HepG2 (cell line): ENCODE results near the gene TAF6. TPM values are rescaled to one million over a fixed set of nuclear protein-coding genes. Genes with fewer than 3 reads are reported as not detected.

ENCODE experiments used
- ATAC-seq: fragments of 200-7000 bp; cut with Tn5 transposase; 3 replicates; pipeline ENCODE4 v1.9.1; 2020; ENCODE audit warnings: mild to moderate bottlenecking, moderate library complexity
- BruUV-seq: library from RNA; stranded (reverse); fragments of 400-500 nt; replicated peaks from 2 replicates; lab custom pipeline; 2021; lab: Mats Ljungman, UMichigan
- CTCF ChIA-PET: fragments of 300-600 bp; formaldehyde crosslinking; extraction: SDS; loops from one replicate; lab custom pipeline; 2021; ENCODE audit warnings: low total read pairs, inconsistent platforms, low intra/inter-chr PET ratio; lab: Yijun Ruan, JAX
- POLR2A ChIA-PET: fragments of 350-600 bp; sonication (Branson Sonifier 250); formaldehyde crosslinking; loops from one replicate; lab custom pipeline; 2020; ENCODE audit warnings: antibody characterized with exemption, inconsistent platforms; lab: Yijun Ruan, JAX
- DNase-seq: peaks from one replicate; pipeline ENCODE4 v3.0.0-alpha.2; 2015; ENCODE audit warnings: low spot score
- FAIRE-seq: peaks from 3 replicates; lab custom pipeline; 2011; peaks lifted over from hg19 to GRCh38; lab: Jason Lieb, UNC
- H2AFZ ChIP-seq: one replicate; pipeline ENCODE4 v1.6.1; 2011; ENCODE audit warnings: low read length, inconsistent platforms
- H3K27ac ChIP-seq: fragments of 300-600 bp; 3 replicates; pipeline ENCODE4 v1.8.0; 2011; ENCODE audit warnings: mixed run types, mild to moderate bottlenecking, mixed read lengths, low read length, inconsistent platforms; ENCODE audit not compliant: insufficient read depth; ENCODE audit errors: extremely low read length
- H3K27me3 ChIP-seq, 2 experiments: fragments of 200-600 bp in 1 of 2; 2 replicates in 1 of 2; 3 replicates in 1 of 2; pipeline versions ENCODE4 v1.6.0 to v1.8.0; 2011; ENCODE audit warnings: low read length in 2 of 2, mild to moderate bottlenecking in 2 of 2, moderate library complexity in 2 of 2, inconsistent platforms in 1 of 2; ENCODE audit not compliant: insufficient read depth in 2 of 2, control insufficient read depth in 1 of 2
- H3K36me3 ChIP-seq, 2 experiments: fragments of 200-600 bp in 1 of 2; replicated peaks in 1 of 2; 2 replicates in 1 of 2; 3 replicates in 1 of 2; pipeline versions ENCODE4 v1.5.1 to v1.8.0; 2011; ENCODE audit warnings: low read length in 2 of 2, inconsistent platforms in 1 of 2; ENCODE audit not compliant: insufficient read depth in 2 of 2, control insufficient read depth in 1 of 2
- H3K4me1 ChIP-seq: 2 replicates; pipeline ENCODE4 v1.5.1; 2012; ENCODE audit warnings: low read length, inconsistent platforms; ENCODE audit not compliant: insufficient read depth
- H3K4me2 ChIP-seq: 2 replicates; pipeline ENCODE4 v1.6.0; 2011; ENCODE audit warnings: low read depth, low read length, inconsistent platforms
- H3K4me3 ChIP-seq, 3 experiments: fragments of 200-600 bp in 1 of 3; sonication (generic), shearing (Covaris generic) in 1 of 3; replicated peaks in 1 of 3; 2 replicates each; pipeline ENCODE4 v1.5.1; 2011 to 2016; ENCODE audit warnings: low read length in 3 of 3, inconsistent platforms in 2 of 3, low read depth in 2 of 3, mild to moderate bottlenecking in 2 of 3, control low read depth in 1 of 3, mixed read lengths in 1 of 3; ENCODE audit not compliant: insufficient read depth in 1 of 3
- H3K79me2 ChIP-seq: one replicate; pipeline ENCODE4 v1.6.1; 2011; ENCODE audit warnings: low read length, inconsistent platforms; ENCODE audit not compliant: insufficient read depth
- H3K9ac ChIP-seq: 2 replicates; pipeline ENCODE4 v1.6.0; 2011; ENCODE audit warnings: mild to moderate bottlenecking, low read depth, low read length, inconsistent platforms; ENCODE audit not compliant: insufficient read depth
- H3K9me3 ChIP-seq: 2 replicates; pipeline ENCODE4 v1.5.1; 2012; ENCODE audit warnings: mild to moderate bottlenecking, low read length
- H4K20me1 ChIP-seq: 2 replicates; pipeline ENCODE4 v1.6.0; 2011; ENCODE audit warnings: inconsistent platforms, mild to moderate bottlenecking, low read length, moderate library complexity; ENCODE audit not compliant: insufficient read depth
- AHR ChIP-seq: IDR thresholded peaks from 2 replicates; pipeline ENCODE4 v1.6.1; 2018; ENCODE audit warnings: missing genetic modification reagents, missing compliant biosample characterization
- ESRRA ChIP-seq: sonication (generic); formaldehyde crosslinking; IDR thresholded peaks from 2 replicates; pipeline ENCODE4 v1.5.1; 2020; ENCODE audit warnings: mild to moderate bottlenecking, low read depth, missing genetic modification reagents
- MBNL3 ChIP-seq: fragments of 250-450 bp; sonication (Bioruptor Pico); conservative IDR thresholded peaks from 2 replicates; pipeline ENCODE4 v1.8.0; 2022; ENCODE audit warnings: mild to moderate bottlenecking, inconsistent platforms
- MYC ChIP-seq: sonication (generic); formaldehyde crosslinking; IDR thresholded peaks from 2 replicates; pipeline ENCODE4 v1.9.0; 2021; ENCODE audit warnings: missing genetic modification reagents, borderline replicate concordance
- RBFOX2 ChIP-seq: fragments of 200-400 bp; formaldehyde crosslinking; IDR thresholded peaks from 2 replicates; pipeline ENCODE4 v1.6.1; 2017; ENCODE audit warnings: low read depth, mild to moderate bottlenecking, low read length
- REPIN1 ChIP-seq: sonication (generic); formaldehyde crosslinking; IDR thresholded peaks from 2 replicates; pipeline ENCODE4 v1.8.0; 2022; ENCODE audit warnings: missing genetic modification reagents, low read depth, mild to moderate bottlenecking, borderline replicate concordance
- STAT5B ChIP-seq: sonication (generic); formaldehyde crosslinking; IDR thresholded peaks from 2 replicates; pipeline ENCODE4 v1.4.0; 2020; ENCODE audit warnings: missing genetic modification reagents
- TAF1 ChIP-seq: sonication (generic); formaldehyde crosslinking; IDR thresholded peaks from 2 replicates; pipeline ENCODE4 v1.4.0; 2020; ENCODE audit warnings: missing genetic modification reagents
- ZNF572 ChIP-seq: sonication (generic); formaldehyde crosslinking; IDR thresholded peaks from 2 replicates; pipeline ENCODE4 v1.5.1; 2020; ENCODE audit warnings: mild to moderate bottlenecking, missing genetic modification reagents
- ZNF879 ChIP-seq: sonication (generic); formaldehyde crosslinking; IDR thresholded peaks from 2 replicates; pipeline ENCODE4 v1.8.1; 2023; ENCODE audit warnings: missing genetic modification reagents
- WGBS: methylation state at CpG from one replicate; pipeline ENCODE4 v1.1.6; 2017; ENCODE audit warnings: low lambda C conversion rate; 5-methylcytosine and 5-hydroxymethylcytosine counted together
- in situ Hi-C: cut with HindIII; loops from 2 replicates; pipeline ENCODE4 v1.10.0; 2017; ENCODE audit warnings: low pct_unique_long_range_greater_than_20kb; ENCODE audit not compliant: extremely low pct_ligation_motif_present
- intact Hi-C: fragments of 100-400 bp; cut with micrococcal nuclease; formaldehyde crosslinking; loops from one replicate; pipeline ENCODE4 v1.10.0; 2022; ENCODE audit not compliant: unreplicated experiment
- polyA plus RNA-seq, 8 experiments: library from polyadenylated mRNA; depleted of rRNA in 3 of 8; stranded (reverse) in 7 of 8; unstranded in 1 of 8; fragments of >200 nt; fragmentation: Illumina TruSeq in 4 of 8; extraction: Trizol in 4 of 8; gene quantifications; 2 replicates each; pipeline versions ENCODE4 v1.2.1 to v1.2.3, GENCODE V29; 2011 to 2016; ENCODE audit warnings: low read depth in 4 of 8, missing spikeins in 1 of 8, mixed read lengths in 1 of 8; ENCODE audit not compliant: insufficient read depth in 1 of 8
- total RNA-seq, 5 experiments: library from RNA; depleted of rRNA; stranded (reverse); fragments of >200 nt; fragmentation: Illumina TruSeq; extraction: Trizol; gene quantifications; 2 replicates each; pipeline ENCODE4 v1.2.3, GENCODE V29; 2016; ENCODE audit warnings: low read depth in 1 of 5
- TF ChIP-seq, protein P1 (sequence below): fragments of 450-650 bp; IDR thresholded peaks from 2 replicates; pipeline ENCODE4 v1.6.1; 2017; ENCODE audit warnings: mild to moderate bottlenecking

The TAF6 gene
- total and polyA plus RNA-seq, 2 of the 13 experiments (the other 11 are each of a cell fraction or from before 2014, with no cell fraction given) = 12.9 to 18.8 TPM

DNA sequence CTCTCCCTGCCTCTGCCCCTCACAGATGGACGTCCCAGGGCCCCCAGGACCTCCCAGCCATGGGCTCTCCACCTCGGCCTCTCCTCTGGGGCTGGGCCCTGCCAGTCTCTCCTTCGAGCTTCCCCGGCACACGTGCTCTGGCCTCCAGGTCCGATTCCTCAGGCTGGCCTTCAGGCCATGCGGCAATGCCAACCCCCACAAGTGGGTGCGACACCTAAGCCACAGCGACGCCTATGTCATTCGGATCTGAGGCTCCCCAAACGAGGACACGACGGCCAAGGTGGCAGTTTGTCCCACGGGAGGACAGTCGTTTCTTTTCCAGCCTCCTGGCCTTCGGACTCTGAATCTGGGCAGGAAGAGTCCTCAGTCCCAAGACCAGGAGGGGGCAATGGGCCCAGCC, 12.5 kb downstream of the TAF6 start:
- in situ Hi-C loops = no loop called here
- Histone ChIP-seq H4K20me1 (no peaks in the 10 kb centered on the region), H3K36me3 (peaks cover 10 to 25% of the 10 kb centered on the region in 2 experiments; a peak in 4 of 5 replicates), H3K4me3 (no peak overlapping the region), H3K4me1 (peaks cover 13% of the 10 kb centered on the region; the same call in 1 of the 2 replicates), H3K27ac (no peak overlapping the region), H3K9me3 (no peaks in the 10 kb centered on the region), H3K9ac (no peak overlapping the region), H3K27me3 (no peaks in the 10 kb centered on the region), H3K4me2 (no peak overlapping the region), H2AFZ (no peak overlapping the region), H3K79me2 (no peaks in the 10 kb centered on the region)
- POLR2A ChIA-PET = no interaction called here
- CTCF ChIA-PET = no interaction called here
- FAIRE-seq (no peak), ATAC-seq (no peak), DNase-seq (no peak)
- intact Hi-C loops = no loop called here
- TF ChIP-seq RBFOX2 (0 out of 2 replicates have a peak, but pooled peaks have one; percentile 18), ZNF879 (no peak)
- no TSS peak for BruUV-seq
- 94% methylated on average over 17 of the region's 17 CpGs for WGBS

DNA sequence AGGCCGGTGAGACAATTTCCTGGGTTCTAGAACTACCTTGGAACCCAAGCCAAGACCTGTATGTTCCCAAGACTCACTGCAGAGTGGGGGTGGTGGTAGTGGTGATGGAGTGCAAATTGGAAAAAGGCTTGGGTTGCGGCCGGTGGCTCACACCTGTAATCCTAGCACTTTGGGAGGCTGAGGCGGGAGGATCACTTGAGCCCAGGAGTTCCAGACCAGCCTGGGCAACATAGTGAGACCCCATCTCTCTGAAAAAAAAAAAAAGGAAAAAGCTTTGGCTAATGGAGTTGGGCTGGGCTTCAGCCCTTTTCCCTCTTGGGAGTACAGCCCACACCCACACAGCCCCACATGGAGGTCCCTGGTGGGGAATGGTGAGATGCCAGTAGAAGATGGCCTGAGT, 13.6 kb downstream of the TAF6 start:
- H3K4me1 ChIP-seq = peaks cover 8% of the 10 kb centered on the region; the same call in 1 of the 2 replicates
- intact Hi-C loops = no loop called here
- BruUV-seq = no TSS peak
- H3K27me3 ChIP-seq = no peaks in the 10 kb centered on the region
- WGBS = 94% methylated on average over 4 of the region's 4 CpGs
- peaks cover 3% of the 10 kb centered on the region for H3K79me2 ChIP-seq
- no peak overlapping the region for H3K4me3 ChIP-seq
- H3K27ac ChIP-seq = no peak overlapping the region
- no peaks in the 10 kb centered on the region for H3K9me3 ChIP-seq
- peaks cover 6 to 18% of the 10 kb centered on the region in 2 experiments; a peak in 4 of 5 replicates for H3K36me3 ChIP-seq
- TF ChIP-seq ZNF572 (no peak), MBNL3 (CRISPR knock-in tag) (no peak), TAF1 (no peak), REPIN1 (CRISPR knock-in tag) (no peak), MYC (CRISPR knock-in tag) (no peak), ESRRA (CRISPR knock-in tag) (no peak), AHR (no peak), STAT5B (CRISPR knock-in tag) (no peak)
- TF ChIP-seq, protein P1, sequence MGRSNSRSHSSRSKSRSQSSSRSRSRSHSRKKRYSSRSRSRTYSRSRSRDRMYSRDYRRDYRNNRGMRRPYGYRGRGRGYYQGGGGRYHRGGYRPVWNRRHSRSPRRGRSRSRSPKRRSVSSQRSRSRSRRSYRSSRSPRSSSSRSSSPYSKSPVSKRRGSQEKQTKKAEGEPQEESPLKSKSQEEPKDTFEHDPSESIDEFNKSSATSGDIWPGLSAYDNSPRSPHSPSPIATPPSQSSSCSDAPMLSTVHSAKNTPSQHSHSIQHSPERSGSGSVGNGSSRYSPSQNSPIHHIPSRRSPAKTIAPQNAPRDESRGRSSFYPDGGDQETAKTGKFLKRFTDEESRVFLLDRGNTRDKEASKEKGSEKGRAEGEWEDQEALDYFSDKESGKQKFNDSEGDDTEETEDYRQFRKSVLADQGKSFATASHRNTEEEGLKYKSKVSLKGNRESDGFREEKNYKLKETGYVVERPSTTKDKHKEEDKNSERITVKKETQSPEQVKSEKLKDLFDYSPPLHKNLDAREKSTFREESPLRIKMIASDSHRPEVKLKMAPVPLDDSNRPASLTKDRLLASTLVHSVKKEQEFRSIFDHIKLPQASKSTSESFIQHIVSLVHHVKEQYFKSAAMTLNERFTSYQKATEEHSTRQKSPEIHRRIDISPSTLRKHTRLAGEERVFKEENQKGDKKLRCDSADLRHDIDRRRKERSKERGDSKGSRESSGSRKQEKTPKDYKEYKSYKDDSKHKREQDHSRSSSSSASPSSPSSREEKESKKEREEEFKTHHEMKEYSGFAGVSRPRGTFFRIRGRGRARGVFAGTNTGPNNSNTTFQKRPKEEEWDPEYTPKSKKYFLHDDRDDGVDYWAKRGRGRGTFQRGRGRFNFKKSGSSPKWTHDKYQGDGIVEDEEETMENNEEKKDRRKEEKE = no peak
- TF ChIP-seq, all 625 proteins: peak for 0
- CTCF ChIA-PET = no interaction called here
- Histone ChIP-seq H2AFZ (no peak overlapping the region), H3K9ac (no peak overlapping the region), H4K20me1 (no peaks in the 10 kb centered on the region), H3K4me2 (no peak overlapping the region)
- DNase-seq = no peak
- in situ Hi-C loops = no loop called here
- ATAC-seq = no peak
- no peak for FAIRE-seq
- POLR2A ChIA-PET = no interaction called here
